Stimulated activated effector memory CD8-positive, alpha-beta T cell treated with anti-CD3 and anti-CD28 coated beads, Interleukin-12 subunit alpha, Interleukin-12 subunit beta, amount 100 ng/mL, for 72 hours (primary cell): ENCODE results near the gene TRIO.

Experiments used
- ATAC-seq: fragments of 150-1000 bp; cut with Tn5 transposase; 2 replicates; pipeline ENCODE4 v1.10.0; 2021
- DNase-seq, 2 donors: peaks; one replicate each; pipeline ENCODE4 v3.0.0; 2021 to 2022; ENCODE audit warnings: low spot score in 2 of 2
- H3K27ac Mint-ChIP-seq: one replicate; pipeline ENCODE4 v1.8.0; 2022; ENCODE audit warnings: mild to moderate bottlenecking, mixed read lengths
- H3K36me3 Mint-ChIP-seq: one replicate; pipeline ENCODE4 v1.8.0; 2022; ENCODE audit warnings: mild to moderate bottlenecking, mixed read lengths
- H3K4me1 Mint-ChIP-seq: one replicate; pipeline ENCODE4 v1.8.0; 2022; ENCODE audit warnings: mixed read lengths
- H3K4me3 Mint-ChIP-seq: one replicate; pipeline ENCODE4 v1.8.0; 2022; ENCODE audit warnings: mild to moderate bottlenecking, mixed read lengths
- H3K9me3 Mint-ChIP-seq: one replicate; pipeline ENCODE4 v1.8.0; 2022; ENCODE audit warnings: mixed read lengths

The TRIO gene

GRCh38 chr5:14400085-14400484 lies 256.9 kb downstream of the TRIO start:
- peaks cover 7% of the 10 kb centered on the region for H3K9me3 Mint-ChIP-seq
- DNase-seq = no peak
- H3K4me1 Mint-ChIP-seq = peaks cover 10% of the 10 kb centered on the region
- H3K4me3 Mint-ChIP-seq = no peak overlapping the region
- H3K27ac Mint-ChIP-seq = no peak overlapping the region
- peaks cover 23% of the 10 kb centered on the region for H3K36me3 Mint-ChIP-seq
- ATAC-seq = no peak

- Mint-ChIP-seq H3K36me3 (peaks cover 23% of the 10 kb centered on the region), H3K4me3 (no peak overlapping the region), H3K4me1 (peaks cover 10% of the 10 kb centered on the region), H3K27ac (no peak overlapping the region), H3K9me3 (peaks cover 7% of the 10 kb centered on the region)
- ATAC-seq (no peak), DNase-seq (no peak)
Measured at GRCh38 chr5:14400611-14401010, 257.5 kb downstream of the TRIO start.

- Mint-ChIP-seq H3K4me1 (peaks cover 10% of the 10 kb centered on the region), H3K27ac (no peak overlapping the region), H3K4me3 (no peak overlapping the region), H3K36me3 (peaks cover 23% of the 10 kb centered on the region), H3K9me3 (peaks cover 7% of the 10 kb centered on the region)
- ATAC-seq (no peak), DNase-seq (no peak)
Measured at GRCh38 chr5:14401639-14402038, 258.5 kb downstream of the TRIO start.

DNA sequence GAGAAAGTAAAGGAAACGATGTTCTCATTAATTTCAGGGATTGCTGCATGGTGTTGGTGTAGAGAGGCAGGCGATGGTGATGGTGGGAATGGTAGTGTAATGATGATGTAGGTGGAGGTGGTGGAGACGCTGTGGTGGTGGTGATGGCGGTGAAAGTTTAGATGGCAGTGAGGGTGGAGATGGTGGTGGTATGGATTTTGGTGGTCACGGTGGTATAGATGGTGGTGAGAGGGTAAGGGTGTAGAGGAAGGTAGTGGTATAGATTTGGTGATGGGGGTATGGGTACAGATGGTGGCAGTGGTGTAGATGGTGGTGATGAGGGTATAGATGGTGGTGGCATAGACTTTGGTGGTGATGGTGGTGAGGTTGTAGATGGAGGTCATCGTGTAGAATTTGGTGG lies 259.3 kb downstream of the TRIO start:
- Mint-ChIP-seq H3K4me1 (peaks cover 10% of the 10 kb centered on the region), H3K9me3 (peaks cover 7% of the 10 kb centered on the region), H3K27ac (peak overlapping the region; percentile 24), H3K4me3 (no peak overlapping the region), H3K36me3 (peaks cover 23% of the 10 kb centered on the region)
- ATAC-seq (no peak), DNase-seq (no peak)

DNA sequence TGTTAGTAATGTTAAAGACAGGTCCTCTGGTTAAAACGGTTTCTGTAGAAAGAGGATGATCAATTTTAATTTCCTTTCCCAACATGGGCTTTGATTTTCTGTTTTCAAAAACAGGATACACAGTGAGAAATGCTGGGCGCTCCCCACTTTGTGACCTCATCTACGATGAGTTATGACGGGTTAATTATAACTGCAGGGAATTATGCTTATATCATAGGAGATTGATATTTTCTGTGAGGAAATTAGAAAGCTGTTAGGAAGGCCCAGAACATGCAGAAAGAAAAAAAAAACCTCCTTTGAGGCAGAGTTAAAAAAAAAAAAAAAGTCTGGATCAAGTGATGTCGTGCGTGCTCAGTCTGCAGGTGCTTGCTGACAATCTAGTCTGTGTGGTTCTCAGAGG lies 261.6 kb downstream of the TRIO start:
- Mint-ChIP-seq H3K36me3 (peaks cover 23% of the 10 kb centered on the region), H3K27ac (peak overlapping the region; percentile 32), H3K9me3 (peaks cover 7% of the 10 kb centered on the region), H3K4me1 (peaks cover 16% of the 10 kb centered on the region), H3K4me3 (no peak overlapping the region)
- DNase-seq = no peak
- ATAC-seq = no peak

- Mint-ChIP-seq H3K4me1 (peaks cover 16% of the 10 kb centered on the region), H3K27ac (no peak overlapping the region), H3K36me3 (peaks cover 23% of the 10 kb centered on the region), H3K9me3 (peaks cover 7% of the 10 kb centered on the region), H3K4me3 (no peak overlapping the region)
- DNase-seq (no peak), ATAC-seq (no peak)
Measured at GRCh38 chr5:14405267-14405666, 262.1 kb downstream of the TRIO start.

GRCh38 chr5:14405706-14406553 lies 262.8 kb downstream of the TRIO start:
- no peak for DNase-seq
- Mint-ChIP-seq H3K36me3 (peaks cover 23% of the 10 kb centered on the region), H3K9me3 (peaks cover 7% of the 10 kb centered on the region), H3K4me1 (peaks cover 16% of the 10 kb centered on the region), H3K4me3 (no peak overlapping the region), H3K27ac (no peak overlapping the region)
- ATAC-seq = no peak

DNA sequence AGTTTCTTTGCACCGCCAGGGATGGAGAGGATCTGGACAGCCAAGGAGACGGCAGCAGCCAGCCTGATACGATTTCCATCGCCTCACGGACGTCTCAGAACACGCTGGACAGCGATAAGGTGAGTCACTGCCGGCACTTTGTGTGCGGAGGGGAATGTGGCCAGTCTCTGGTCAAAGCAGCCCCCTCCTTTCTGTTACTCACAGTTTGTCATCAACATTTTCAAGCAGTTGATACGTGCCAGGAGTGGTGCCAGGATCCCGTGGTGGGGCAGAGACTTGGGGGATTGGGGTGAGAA lies 263.4 kb downstream of the TRIO start:
- peaks cover 23% of the 10 kb centered on the region for H3K36me3 Mint-ChIP-seq
- DNase-seq (no peak), ATAC-seq (no peak)
- peaks cover 16% of the 10 kb centered on the region for H3K4me1 Mint-ChIP-seq
- H3K4me3 Mint-ChIP-seq = no peak overlapping the region
- H3K27ac Mint-ChIP-seq = no peak overlapping the region
- peaks cover 7% of the 10 kb centered on the region for H3K9me3 Mint-ChIP-seq

DNA sequence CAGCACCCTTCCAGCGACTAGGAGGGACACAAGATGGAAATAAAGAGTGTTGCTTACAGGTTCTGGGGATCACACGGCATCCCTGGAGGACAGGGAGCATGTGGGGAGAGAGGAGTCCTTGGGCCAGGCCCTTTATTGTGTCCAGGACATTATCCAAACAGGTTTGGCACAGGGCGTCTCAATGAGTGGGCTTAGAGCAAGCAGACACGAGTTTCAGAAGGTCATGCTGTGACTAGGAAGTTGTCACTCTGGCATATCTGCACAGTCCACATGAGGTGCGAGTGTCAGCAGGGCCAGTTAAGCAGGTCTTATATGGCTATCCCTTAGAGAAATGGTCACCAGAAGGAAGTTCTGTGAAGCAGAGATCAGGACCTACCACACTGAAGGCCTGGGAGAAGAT lies 263.9 kb downstream of the TRIO start:
- DNase-seq = no peak
- ATAC-seq = no peak
- H3K4me1 Mint-ChIP-seq = peaks cover 16% of the 10 kb centered on the region
- no peak overlapping the region for H3K27ac Mint-ChIP-seq
- no peak overlapping the region for H3K4me3 Mint-ChIP-seq
- H3K9me3 Mint-ChIP-seq = peaks cover 7% of the 10 kb centered on the region
- peaks cover 21% of the 10 kb centered on the region for H3K36me3 Mint-ChIP-seq

GRCh38 chr5:14407746-14408175 lies 264.6 kb downstream of the TRIO start:
- H3K27ac Mint-ChIP-seq = no peak overlapping the region
- no peak for ATAC-seq

DNA sequence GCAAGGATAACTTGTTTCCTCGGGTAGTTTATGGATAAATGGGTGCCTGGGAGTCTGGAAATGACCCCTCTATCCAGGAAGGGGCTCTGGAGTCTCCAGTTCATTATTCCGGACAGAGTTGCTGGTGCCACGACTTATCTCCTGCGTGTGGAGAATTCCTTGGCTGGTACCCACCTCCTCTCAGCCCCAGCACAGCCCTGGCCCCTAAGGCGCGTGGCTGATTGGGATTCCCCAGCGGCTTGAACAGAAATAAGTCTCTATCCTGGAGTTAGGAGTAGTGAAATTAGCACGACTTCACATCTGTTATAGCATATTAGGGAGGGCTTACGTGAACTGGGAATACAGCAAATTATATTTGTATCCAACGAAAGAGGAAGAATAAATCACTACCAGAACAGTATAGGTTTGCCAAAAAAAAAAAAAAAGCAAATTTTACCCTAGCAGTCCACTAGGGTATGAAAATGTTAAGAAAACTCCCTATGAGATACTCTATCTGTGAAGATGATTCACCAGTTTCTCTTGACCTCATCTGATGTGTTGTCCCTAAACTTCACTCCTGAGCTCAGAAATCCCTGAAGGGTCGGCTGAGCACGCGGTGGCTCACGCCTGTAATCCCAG lies 265.9 kb downstream of the TRIO start:
- Mint-ChIP-seq H3K27ac (peak overlapping the region; percentile 52), H3K4me1 (peaks cover 19% of the 10 kb centered on the region), H3K36me3 (peaks cover 12% of the 10 kb centered on the region), H3K9me3 (no peaks in the 10 kb centered on the region), H3K4me3 (no peak overlapping the region)
- DNase-seq (no peak), ATAC-seq (peak; percentile 78)

More at GRCh38 chr5:14407746-14408175, 264.6 kb downstream of the TRIO start:
- Mint-ChIP-seq H3K4me1 (peaks cover 9% of the 10 kb centered on the region), H3K9me3 (peaks cover 1% of the 10 kb centered on the region), H3K4me3 (no peak overlapping the region), H3K36me3 (peaks cover 14% of the 10 kb centered on the region)
- DNase-seq = no peak

- Mint-ChIP-seq H3K27ac (no peak overlapping the region), H3K4me3 (no peak overlapping the region), H3K9me3 (no peaks in the 10 kb centered on the region), H3K36me3 (peaks cover 5% of the 10 kb centered on the region), H3K4me1 (peaks cover 29% of the 10 kb centered on the region)
- ATAC-seq (no peak), DNase-seq (no peak)
Measured at GRCh38 chr5:14410068-14410393, 266.9 kb downstream of the TRIO start.

DNA sequence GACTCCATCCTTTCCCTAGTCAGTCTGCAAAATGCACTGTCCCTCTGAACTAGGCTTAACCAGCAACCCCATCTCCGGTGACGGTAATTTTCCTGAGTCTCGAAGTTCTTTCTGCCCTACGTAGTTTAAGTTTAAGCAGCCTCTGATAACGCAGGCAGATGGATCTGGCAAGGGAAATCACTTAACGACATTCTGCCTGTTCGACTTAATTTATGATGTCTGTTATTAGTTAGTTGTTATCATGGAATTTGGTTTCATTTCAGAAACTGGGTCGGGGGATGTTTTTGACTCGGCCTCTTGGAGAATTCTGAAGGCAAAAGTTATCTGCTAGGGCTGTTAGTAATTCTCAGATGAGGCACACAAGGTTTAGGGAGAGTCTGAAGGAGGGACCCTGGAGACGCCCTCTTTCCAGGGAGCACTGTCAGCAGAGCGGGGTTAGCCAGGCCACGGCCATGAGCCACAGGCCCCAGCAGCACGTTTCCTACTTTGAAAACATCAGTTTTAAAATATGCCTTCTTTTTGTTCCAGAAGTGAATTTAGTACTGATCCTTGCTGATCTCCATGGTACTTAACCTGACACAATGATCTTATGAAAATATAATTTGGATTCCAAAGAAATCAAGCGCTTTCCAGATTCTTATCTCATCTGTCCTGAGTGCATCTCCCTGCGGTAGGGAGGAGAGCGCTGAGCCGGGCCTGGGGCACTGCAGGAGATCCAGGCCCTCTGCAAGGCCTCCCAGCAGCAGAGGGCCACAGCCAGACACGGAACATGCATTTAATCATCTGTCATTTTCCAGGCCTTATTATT lies 267.5 kb downstream of the TRIO start:
- H3K4me1 Mint-ChIP-seq = peaks cover 34% of the 10 kb centered on the region
- no peak overlapping the region for H3K4me3 Mint-ChIP-seq
- H3K27ac Mint-ChIP-seq = peak overlapping the region; percentile 32
- H3K9me3 Mint-ChIP-seq = no peaks in the 10 kb centered on the region
- no peak for DNase-seq
- peaks cover 11% of the 10 kb centered on the region for H3K36me3 Mint-ChIP-seq
- ATAC-seq = no peak

DNA sequence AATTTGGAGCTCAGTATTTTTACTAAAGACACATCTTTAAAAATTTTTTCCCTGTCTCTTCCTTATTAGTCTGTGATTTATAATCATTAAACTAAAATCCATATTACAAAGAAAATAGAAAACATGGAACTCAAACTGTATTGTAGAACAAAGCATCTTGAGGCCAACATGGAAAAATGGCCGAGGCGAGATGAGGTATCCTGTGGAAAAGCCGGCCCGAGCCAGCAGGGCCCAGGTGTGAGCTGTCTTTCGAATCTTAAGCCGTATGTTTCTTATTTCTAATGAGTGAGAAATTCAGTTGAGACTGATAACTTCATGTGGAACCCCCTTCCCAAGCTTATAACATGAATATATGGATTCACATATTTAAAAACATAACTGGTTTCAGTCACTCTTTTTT lies 268.1 kb downstream of the TRIO start:
- H3K4me1 Mint-ChIP-seq = peaks cover 39% of the 10 kb centered on the region
- peaks cover 11% of the 10 kb centered on the region for H3K36me3 Mint-ChIP-seq
- peak overlapping the region; percentile 32 for H3K27ac Mint-ChIP-seq
- H3K4me3 Mint-ChIP-seq = no peak overlapping the region
- DNase-seq (no peak), ATAC-seq (no peak)
- H3K9me3 Mint-ChIP-seq = no peaks in the 10 kb centered on the region

GRCh38 chr5:14413331-14413750 lies 270.2 kb downstream of the TRIO start:
- DNase-seq (peak in 1 of 2 donors; percentile 60), ATAC-seq (peak; percentile 38)
- Mint-ChIP-seq H3K9me3 (no peaks in the 10 kb centered on the region), H3K36me3 (peaks cover 16% of the 10 kb centered on the region), H3K27ac (peak overlapping the region; percentile 94), H3K4me3 (peak overlapping the region; percentile 70), H3K4me1 (peaks cover 54% of the 10 kb centered on the region)
